HEK293 (cell line): ENCODE measurements around the gene S1PR3.

ENCODE experiments used
- CTCF ChIA-PET: fragments of 350-600 bp; formaldehyde crosslinking; extraction: SDS; loops from one replicate; lab custom pipeline; 2021; ENCODE audit warnings: antibody characterized with exemption; lab: Yijun Ruan, JAX
- POLR2A ChIA-PET: fragments of 300-600 bp; formaldehyde crosslinking; extraction: SDS; loops from one replicate; lab custom pipeline; 2020; ENCODE audit warnings: antibody characterized with exemption, inconsistent platforms; lab: Yijun Ruan, JAX
- H3K27ac ChIP-seq: fragments of 200-500 bp; sonication (Bioruptor generic); 2 replicates; pipeline ENCODE4 v1.5.1; 2014; ENCODE audit warnings: low read depth, low read length, control low read depth, inconsistent platforms; ENCODE audit errors: extremely low read depth
- H3K36me3 ChIP-seq, 2 experiments: fragments of 200-500 bp in 1 of 2; sonication (Bioruptor generic) in 1 of 2; 1 replicate in 1 of 2; 2 replicates in 1 of 2; pipeline ENCODE4 v1.5.1; 2014 to 2017; ENCODE audit warnings: inconsistent platforms in 2 of 2, low read length in 2 of 2; ENCODE audit not compliant: control insufficient read depth in 2 of 2, insufficient read depth in 1 of 2
- H3K4me1 ChIP-seq: fragments of 200-500 bp; sonication (Bioruptor generic); 2 replicates; pipeline ENCODE4 v1.5.1; 2014; ENCODE audit warnings: mild to moderate bottlenecking, low read length, inconsistent platforms; ENCODE audit not compliant: control insufficient read depth, insufficient read depth
- H3K4me3 ChIP-seq: 2 replicates; pipeline ENCODE4 v1.5.1; 2011; ENCODE audit warnings: low read depth, mild to moderate bottlenecking, control low read depth, low read length, moderate library complexity
- H3K9me3 ChIP-seq: fragments of 200-500 bp; sonication (Bioruptor generic); 2 replicates; pipeline ENCODE4 v1.5.1; 2014; ENCODE audit warnings: low read depth, low read length, inconsistent platforms; ENCODE audit not compliant: control insufficient read depth, insufficient read depth
- OSR2 ChIP-seq: fragments of 450-650 bp; formaldehyde crosslinking; IDR thresholded peaks from 2 replicates; pipeline ENCODE4 v1.5.1; 2016; ENCODE audit warnings: missing biosample characterization, missing genetic modification characterization
- RBAK ChIP-seq: fragments of 450-650 bp; formaldehyde crosslinking; IDR thresholded peaks from 2 replicates; pipeline ENCODE4 v1.5.1; 2016; ENCODE audit warnings: missing biosample characterization, missing genetic modification characterization
- SALL2 ChIP-seq: fragments of 450-650 bp; formaldehyde crosslinking; IDR thresholded peaks from 2 replicates; pipeline ENCODE4 v1.5.0; 2017; ENCODE audit warnings: missing biosample characterization, mild to moderate bottlenecking, missing genetic modification characterization, borderline replicate concordance
- TRIM28 ChIP-seq: IDR thresholded peaks from 2 replicates; pipeline ENCODE4 v1.6.1; 2011; ENCODE audit warnings: low read length, control low read depth, borderline replicate concordance
- ZBTB1 ChIP-seq: fragments of 450-650 bp; formaldehyde crosslinking; IDR thresholded peaks from 2 replicates; pipeline ENCODE4 v1.5.1; 2016; ENCODE audit warnings: missing biosample characterization, missing genetic modification characterization
- ZFHX2 ChIP-seq: fragments of 450-650 bp; formaldehyde crosslinking; conservative IDR thresholded peaks from 2 replicates; pipeline ENCODE4 v1.5.1; 2016; ENCODE audit warnings: missing biosample characterization, missing genetic modification characterization
- ZNF175 ChIP-seq: fragments of 450-650 bp; formaldehyde crosslinking; IDR thresholded peaks from 2 replicates; pipeline ENCODE4 v1.5.1; 2016; ENCODE audit warnings: missing biosample characterization, missing genetic modification characterization
- ZNF211 ChIP-seq: fragments of 450-650 bp; formaldehyde crosslinking; IDR thresholded peaks from 2 replicates; pipeline ENCODE4 v1.5.1; 2016; ENCODE audit warnings: low read depth, missing biosample characterization, missing genetic modification characterization
- ZNF248 ChIP-seq: fragments of 450-650 bp; formaldehyde crosslinking; IDR thresholded peaks from 2 replicates; pipeline ENCODE4 v1.5.1; 2017; ENCODE audit warnings: missing biosample characterization, missing genetic modification characterization
- ZNF274 ChIP-seq, 2 experiments: fragments of 200-500 bp in 1 of 2; fragments of 450-650 bp in 1 of 2; sonication (Bioruptor generic) in 1 of 2; formaldehyde crosslinking in 1 of 2; IDR thresholded peaks; 2 replicates each; pipeline versions ENCODE4 v1.5.1 to v1.6.1; 2014 to 2016; ENCODE audit warnings: borderline replicate concordance in 1 of 2, inconsistent platforms in 1 of 2, low read length in 1 of 2, missing biosample characterization in 1 of 2, missing genetic modification characterization in 1 of 2
- ZNF324 ChIP-seq: fragments of 450-650 bp; formaldehyde crosslinking; IDR thresholded peaks from 2 replicates; pipeline ENCODE4 v1.5.1; 2016; ENCODE audit warnings: missing biosample characterization, missing genetic modification characterization
- ZNF560 ChIP-seq: fragments of 450-650 bp; formaldehyde crosslinking; IDR thresholded peaks from 2 replicates; pipeline ENCODE4 v1.5.1; 2017; ENCODE audit warnings: missing biosample characterization, missing genetic modification characterization, borderline replicate concordance
- ZNF585B ChIP-seq: fragments of 450-650 bp; formaldehyde crosslinking; IDR thresholded peaks from 2 replicates; pipeline ENCODE4 v1.5.1; 2016; ENCODE audit warnings: missing biosample characterization, missing genetic modification characterization
- ZNF621 ChIP-seq: fragments of 450-650 bp; formaldehyde crosslinking; IDR thresholded peaks from 2 replicates; pipeline ENCODE4 v1.5.1; 2017; ENCODE audit warnings: missing biosample characterization, missing genetic modification characterization
- ZNF658 ChIP-seq: fragments of 450-650 bp; formaldehyde crosslinking; IDR thresholded peaks from 2 replicates; pipeline ENCODE4; 2016; ENCODE audit warnings: missing biosample characterization, missing genetic modification characterization
- ZNF747 ChIP-seq: fragments of 450-650 bp; formaldehyde crosslinking; IDR thresholded peaks from 2 replicates; pipeline ENCODE4 v1.5.1; 2016; ENCODE audit warnings: missing biosample characterization, missing genetic modification characterization
- ZNF776 ChIP-seq: fragments of 450-650 bp; formaldehyde crosslinking; IDR thresholded peaks from 2 replicates; pipeline ENCODE4 v1.5.0; 2017; ENCODE audit warnings: missing biosample characterization, missing genetic modification characterization, borderline replicate concordance
- ZSCAN30 ChIP-seq: fragments of 450-650 bp; IDR thresholded peaks from 2 replicates; pipeline ENCODE4 v1.5.1; 2018; ENCODE audit warnings: missing biosample characterization, mild to moderate bottlenecking, missing genetic modification characterization, moderate library complexity
- TF ChIP-seq, protein P1 (sequence below): fragments of 450-650 bp; formaldehyde crosslinking; IDR thresholded peaks from 2 replicates; pipeline ENCODE4 v1.5.1; 2017; ENCODE audit warnings: missing biosample characterization, missing genetic modification characterization
- TF ChIP-seq, protein P2 (sequence below): fragments of 450-650 bp; IDR thresholded peaks from 2 replicates; pipeline ENCODE4 v1.5.1; 2018; ENCODE audit warnings: missing biosample characterization, missing genetic modification characterization
- TF ChIP-seq, protein P3 (sequence below): fragments of 450-650 bp; formaldehyde crosslinking; IDR thresholded peaks from 2 replicates; pipeline ENCODE4 v1.5.1; 2016; ENCODE audit warnings: missing biosample characterization, missing genetic modification characterization

The S1PR3 gene

DNA sequence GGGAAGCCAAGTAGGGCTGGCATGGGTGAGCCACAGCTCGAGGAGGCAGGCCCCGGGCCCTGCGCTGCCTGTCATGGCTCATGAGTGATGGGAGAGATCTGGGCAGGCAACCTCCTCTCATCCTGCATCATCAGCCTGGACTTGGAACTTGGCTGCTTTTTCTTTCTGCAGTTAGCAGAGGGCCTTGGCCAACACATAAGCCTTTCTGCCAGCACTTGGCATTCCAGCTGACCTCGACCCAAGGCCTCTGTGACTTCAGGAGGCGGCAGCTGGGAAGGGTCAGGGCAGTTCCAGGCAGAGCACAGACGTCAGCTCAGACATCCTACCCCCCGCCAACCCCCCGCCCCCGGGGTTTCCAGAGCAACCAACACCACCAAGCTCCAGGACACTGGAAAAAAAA is 7.6 kb downstream of the S1PR3 start:
- TF ChIP-seq ZNF248, result no peak
- TF ChIP-seq ZNF274 (IDR thresholded peaks at IDR 0.05; ENCODE audit: low read length), result no peak
- TF ChIP-seq ZNF274 (tag by site-specific recombination; IDR thresholded peaks at IDR 0.05; ENCODE audit: borderline replicate concordance), result no peak
- no peak for TF ChIP-seq ZNF621 (tag by site-specific recombination)
- TF ChIP-seq ZNF560, result no peak
- no peak for TF ChIP-seq ZSCAN30 (tag by site-specific recombination)
- no peak for TF ChIP-seq ZNF585B (tag by site-specific recombination)
- TF ChIP-seq TRIM28, result no peak
- TF ChIP-seq RBAK (tag by site-specific recombination), result no peak
- TF ChIP-seq ZFHX2 (tag by site-specific recombination), result no peak
- no peak for TF ChIP-seq SALL2 (tag by site-specific recombination)
- no peak for TF ChIP-seq ZNF211 (tag by site-specific recombination)
- TF ChIP-seq, protein P1, sequence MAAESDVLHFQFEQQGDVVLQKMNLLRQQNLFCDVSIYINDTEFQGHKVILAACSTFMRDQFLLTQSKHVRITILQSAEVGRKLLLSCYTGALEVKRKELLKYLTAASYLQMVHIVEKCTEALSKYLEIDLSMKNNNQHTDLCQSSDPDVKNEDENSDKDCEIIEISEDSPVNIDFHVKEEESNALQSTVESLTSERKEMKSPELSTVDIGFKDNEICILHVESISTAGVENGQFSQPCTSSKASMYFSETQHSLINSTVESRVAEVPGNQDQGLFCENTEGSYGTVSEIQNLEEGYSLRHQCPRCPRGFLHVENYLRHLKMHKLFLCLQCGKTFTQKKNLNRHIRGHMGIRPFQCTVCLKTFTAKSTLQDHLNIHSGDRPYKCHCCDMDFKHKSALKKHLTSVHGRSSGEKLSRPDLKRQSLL (tag by site-specific recombination), result no peak
- TF ChIP-seq, protein P2, sequence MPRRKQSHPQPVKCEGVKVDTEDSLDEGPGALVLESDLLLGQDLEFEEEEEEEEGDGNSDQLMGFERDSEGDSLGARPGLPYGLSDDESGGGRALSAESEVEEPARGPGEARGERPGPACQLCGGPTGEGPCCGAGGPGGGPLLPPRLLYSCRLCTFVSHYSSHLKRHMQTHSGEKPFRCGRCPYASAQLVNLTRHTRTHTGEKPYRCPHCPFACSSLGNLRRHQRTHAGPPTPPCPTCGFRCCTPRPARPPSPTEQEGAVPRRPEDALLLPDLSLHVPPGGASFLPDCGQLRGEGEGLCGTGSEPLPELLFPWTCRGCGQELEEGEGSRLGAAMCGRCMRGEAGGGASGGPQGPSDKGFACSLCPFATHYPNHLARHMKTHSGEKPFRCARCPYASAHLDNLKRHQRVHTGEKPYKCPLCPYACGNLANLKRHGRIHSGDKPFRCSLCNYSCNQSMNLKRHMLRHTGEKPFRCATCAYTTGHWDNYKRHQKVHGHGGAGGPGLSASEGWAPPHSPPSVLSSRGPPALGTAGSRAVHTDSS (tag by site-specific recombination), result no peak
- TF ChIP-seq ZNF324, result no peak
- no peak for TF ChIP-seq ZNF747 (tag by site-specific recombination)
- TF ChIP-seq ZBTB1 (tag by site-specific recombination), result no peak
- TF ChIP-seq, protein P3, sequence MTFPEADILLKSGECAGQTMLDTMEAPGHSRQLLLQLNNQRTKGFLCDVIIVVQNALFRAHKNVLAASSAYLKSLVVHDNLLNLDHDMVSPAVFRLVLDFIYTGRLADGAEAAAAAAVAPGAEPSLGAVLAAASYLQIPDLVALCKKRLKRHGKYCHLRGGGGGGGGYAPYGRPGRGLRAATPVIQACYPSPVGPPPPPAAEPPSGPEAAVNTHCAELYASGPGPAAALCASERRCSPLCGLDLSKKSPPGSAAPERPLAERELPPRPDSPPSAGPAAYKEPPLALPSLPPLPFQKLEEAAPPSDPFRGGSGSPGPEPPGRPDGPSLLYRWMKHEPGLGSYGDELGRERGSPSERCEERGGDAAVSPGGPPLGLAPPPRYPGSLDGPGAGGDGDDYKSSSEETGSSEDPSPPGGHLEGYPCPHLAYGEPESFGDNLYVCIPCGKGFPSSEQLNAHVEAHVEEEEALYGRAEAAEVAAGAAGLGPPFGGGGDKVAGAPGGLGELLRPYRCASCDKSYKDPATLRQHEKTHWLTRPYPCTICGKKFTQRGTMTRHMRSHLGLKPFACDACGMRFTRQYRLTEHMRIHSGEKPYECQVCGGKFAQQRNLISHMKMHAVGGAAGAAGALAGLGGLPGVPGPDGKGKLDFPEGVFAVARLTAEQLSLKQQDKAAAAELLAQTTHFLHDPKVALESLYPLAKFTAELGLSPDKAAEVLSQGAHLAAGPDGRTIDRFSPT (tag by site-specific recombination), result no peak
- no peak for TF ChIP-seq OSR2
- no peak for TF ChIP-seq ZNF175 (tag by site-specific recombination)
- no peaks in the 10 kb centered on the region for H3K9me3 ChIP-seq
- POLR2A ChIA-PET, result no interaction called here
- CTCF ChIA-PET, result interaction anchor here (0.5 to 1.5 kb wide), 3 partner anchors 113 to 339 kb away, joined by 3 to 4 read pairs (median 4); no protein-coding TSS in a partner anchor
- H3K4me3 ChIP-seq, result no peak overlapping the region
- no peaks in the 10 kb centered on the region for H3K4me1 ChIP-seq
- no peak overlapping the region for H3K27ac ChIP-seq
- H3K36me3 ChIP-seq, result peaks cover 0 to 36% of the 10 kb centered on the region in 2 experiments; a peak in 1 of 3 replicates

DNA sequence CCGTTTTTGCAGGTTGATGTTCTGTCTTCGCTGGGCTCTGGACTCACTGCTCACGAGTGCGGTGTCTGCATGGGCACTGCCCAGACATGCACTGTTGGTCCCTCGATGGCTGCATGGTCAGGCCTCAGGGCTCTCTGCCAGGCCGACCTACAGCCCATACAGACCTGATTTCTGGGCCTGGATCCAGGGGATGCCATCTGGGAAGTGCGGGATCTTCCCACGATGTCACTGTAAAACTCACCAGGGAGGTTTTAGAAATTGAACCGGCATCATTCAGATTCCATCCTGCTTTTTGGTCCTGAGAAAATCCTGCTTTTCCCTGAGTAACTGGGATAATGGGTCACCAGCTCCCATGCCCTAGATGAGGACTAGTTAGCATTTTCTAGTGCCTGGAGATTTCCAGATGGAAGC is 9.1 kb downstream of the S1PR3 start:
- TF ChIP-seq ZNF776 (no peak), ZNF658 (no peak)
- POLR2A ChIA-PET, result interaction anchor here (0.6 to 0.9 kb wide), 2 partner anchors 340 to 513 kb away, joined by 3 read pairs; no protein-coding TSS in a partner anchor
- Histone ChIP-seq H3K4me3 (no peak overlapping the region), H3K27ac (no peak overlapping the region), H3K9me3 (no peaks in the 10 kb centered on the region), H3K4me1 (no peaks in the 10 kb centered on the region), H3K36me3 (peaks cover 0 to 36% of the 10 kb centered on the region in 2 experiments; a peak in 1 of 3 replicates)
- CTCF ChIA-PET, result interaction anchor here (0.7 to 1.6 kb wide), 10 partner anchors 8 to 1316 kb away, joined by 3 to 8 read pairs (median 4); no protein-coding TSS in a partner anchor
